Measurements from ENCODE around the gene CSF2. TPM values are rescaled to one million over a fixed set of nuclear protein-coding genes. Genes with fewer than 3 reads are reported as not detected.
A peak's percentile ranks its signal among the peaks of the same experiment; 100 is the strongest.
"Not testable (repeated sequence)": the region's sequence is repeated elsewhere in the genome, so short reads cannot be mapped to it uniquely, and the experiment has no call there.

Gene CSF2
- polyA plus RNA-seq, 1 experiment = not detected

DNA sequence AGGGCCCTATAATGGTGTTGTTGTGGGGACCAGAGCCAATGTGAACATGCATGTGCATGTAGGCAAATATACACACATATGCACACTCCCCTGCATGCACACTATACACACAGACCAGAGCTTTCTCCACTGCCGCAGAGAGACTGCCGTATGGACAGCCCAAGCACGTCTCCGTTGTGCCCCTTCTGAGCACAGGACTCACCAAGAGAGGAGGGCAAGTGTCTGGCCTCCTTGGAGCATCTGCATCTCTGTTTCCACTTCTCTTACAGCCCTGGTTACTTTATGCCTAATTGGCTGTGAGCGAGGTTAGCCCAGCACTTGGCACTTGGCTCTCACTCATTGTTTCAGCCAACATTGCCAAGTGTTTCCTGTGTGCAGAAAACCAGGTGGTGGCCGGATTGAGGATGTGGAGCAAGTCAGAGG, 30.4 kb downstream of the CSF2 start:
- POLR2A ChIA-PET = interaction anchor here (0.6 to 1.7 kb wide), 2 partner anchors 9 to 88 kb away, joined by 5 to 6 read pairs; no protein-coding TSS in a partner anchor
- H3K9me3 ChIP-seq (ENCODE audit: control insufficient read depth, insufficient read depth, low read length) = peaks cover 4% of the 10 kb centered on the region; the same call in 1 of the 2 replicates
- H3K27me3 ChIP-seq (ENCODE audit: control insufficient read depth, insufficient read depth, low read length) = no peaks in the 10 kb centered on the region
- CTCF ChIA-PET = interaction anchor here (1.3 kb wide), 1 partner anchor 41 kb away, joined by 6 read pairs; no protein-coding TSS in a partner anchor
- H3K4me3 ChIP-seq (ENCODE audit: low read depth, low read length) = no peak overlapping the region
- H3K27ac ChIP-seq (ENCODE audit: low read depth, low read length) = peak overlapping the region; percentile 85
- no peak for DNase-seq (ENCODE audit: low read depth, low spot score)
- TF ChIP-seq, protein P1, sequence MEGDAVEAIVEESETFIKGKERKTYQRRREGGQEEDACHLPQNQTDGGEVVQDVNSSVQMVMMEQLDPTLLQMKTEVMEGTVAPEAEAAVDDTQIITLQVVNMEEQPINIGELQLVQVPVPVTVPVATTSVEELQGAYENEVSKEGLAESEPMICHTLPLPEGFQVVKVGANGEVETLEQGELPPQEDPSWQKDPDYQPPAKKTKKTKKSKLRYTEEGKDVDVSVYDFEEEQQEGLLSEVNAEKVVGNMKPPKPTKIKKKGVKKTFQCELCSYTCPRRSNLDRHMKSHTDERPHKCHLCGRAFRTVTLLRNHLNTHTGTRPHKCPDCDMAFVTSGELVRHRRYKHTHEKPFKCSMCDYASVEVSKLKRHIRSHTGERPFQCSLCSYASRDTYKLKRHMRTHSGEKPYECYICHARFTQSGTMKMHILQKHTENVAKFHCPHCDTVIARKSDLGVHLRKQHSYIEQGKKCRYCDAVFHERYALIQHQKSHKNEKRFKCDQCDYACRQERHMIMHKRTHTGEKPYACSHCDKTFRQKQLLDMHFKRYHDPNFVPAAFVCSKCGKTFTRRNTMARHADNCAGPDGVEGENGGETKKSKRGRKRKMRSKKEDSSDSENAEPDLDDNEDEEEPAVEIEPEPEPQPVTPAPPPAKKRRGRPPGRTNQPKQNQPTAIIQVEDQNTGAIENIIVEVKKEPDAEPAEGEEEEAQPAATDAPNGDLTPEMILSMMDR (IDR thresholded peaks at IDR 0.05; ENCODE audit: low read depth, low read length) = no peak

DNA sequence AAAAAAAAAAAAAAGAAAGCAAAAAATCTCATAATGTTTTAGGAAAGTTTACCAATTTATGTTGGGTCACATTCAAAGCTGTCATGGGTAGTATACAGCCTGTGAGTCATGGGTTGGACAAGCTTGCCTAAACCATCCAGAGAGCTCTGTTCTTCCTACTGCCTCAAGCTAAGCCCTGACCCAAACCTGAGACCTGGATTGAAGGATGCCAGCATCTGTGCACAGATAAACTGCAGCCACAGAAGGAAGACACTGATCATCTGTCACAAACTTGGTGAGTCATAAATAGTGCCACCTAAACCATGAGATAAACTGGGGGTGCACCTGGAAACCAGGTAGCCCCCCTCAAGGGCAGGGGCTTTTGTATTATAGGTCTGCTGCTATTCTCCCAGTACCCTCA, 31.0 kb downstream of the CSF2 start:
- Histone ChIP-seq H3K27ac (ENCODE audit: low read depth, low read length) (peak overlapping the region; percentile 39), H3K4me3 (ENCODE audit: low read depth, low read length) (no peak overlapping the region), H3K9me3 (ENCODE audit: control insufficient read depth, insufficient read depth, low read length) (peaks cover 4% of the 10 kb centered on the region; the same call in 1 of the 2 replicates), H3K27me3 (ENCODE audit: control insufficient read depth, insufficient read depth, low read length) (no peaks in the 10 kb centered on the region)
- TF ChIP-seq, protein P1 (IDR thresholded peaks at IDR 0.05; ENCODE audit: low read depth, low read length) = no peak
- CTCF ChIA-PET = interaction anchor here (0.7 to 1.3 kb wide), 3 partner anchors 41 to 949 kb away, joined by 5 to 9 read pairs (median 6); no protein-coding TSS in a partner anchor
- no peak for DNase-seq (ENCODE audit: low read depth, low spot score)
- POLR2A ChIA-PET = interaction anchor here (0.6 to 1.7 kb wide), 3 partner anchors 10 to 308 kb away, joined by 4 to 6 read pairs (median 5); partner anchors contain the start of gene FNIP1

DNA sequence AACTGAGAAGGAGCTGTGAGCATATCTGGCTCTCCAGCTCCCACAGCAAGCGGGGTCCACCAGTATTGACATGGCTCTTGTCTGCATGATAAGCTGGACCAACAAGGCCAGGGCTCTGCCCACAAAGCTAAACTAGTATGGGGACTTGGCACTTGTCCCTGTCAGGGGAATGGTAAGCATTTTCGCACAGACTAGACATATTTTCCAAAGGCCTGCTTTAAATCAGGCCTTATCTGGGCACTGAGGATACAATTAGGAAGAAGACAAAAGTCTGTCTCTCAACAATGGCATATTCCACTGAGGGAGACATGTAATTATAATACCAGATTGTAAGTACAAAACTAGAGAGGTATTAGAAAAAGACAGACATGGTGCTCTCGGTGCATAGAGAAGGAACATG, 32.1 kb downstream of the CSF2 start:
- Histone ChIP-seq H3K27ac (ENCODE audit: low read depth, low read length) (no peak overlapping the region), H3K27me3 (ENCODE audit: control insufficient read depth, insufficient read depth, low read length) (no peaks in the 10 kb centered on the region), H3K9me3 (ENCODE audit: control insufficient read depth, insufficient read depth, low read length) (peaks cover 4% of the 10 kb centered on the region; the same call in 1 of the 2 replicates), H3K4me3 (ENCODE audit: low read depth, low read length) (no peak overlapping the region)
- POLR2A ChIA-PET = no interaction called here
- CTCF ChIA-PET = interaction anchor here (1.5 kb wide), 1 partner anchor 75 kb away, joined by 13 read pairs; no protein-coding TSS in a partner anchor
- DNase-seq (ENCODE audit: low read depth, low spot score) = no peak
- TF ChIP-seq, protein P1 (IDR thresholded peaks at IDR 0.05; ENCODE audit: low read depth, low read length) = no peak

DNA sequence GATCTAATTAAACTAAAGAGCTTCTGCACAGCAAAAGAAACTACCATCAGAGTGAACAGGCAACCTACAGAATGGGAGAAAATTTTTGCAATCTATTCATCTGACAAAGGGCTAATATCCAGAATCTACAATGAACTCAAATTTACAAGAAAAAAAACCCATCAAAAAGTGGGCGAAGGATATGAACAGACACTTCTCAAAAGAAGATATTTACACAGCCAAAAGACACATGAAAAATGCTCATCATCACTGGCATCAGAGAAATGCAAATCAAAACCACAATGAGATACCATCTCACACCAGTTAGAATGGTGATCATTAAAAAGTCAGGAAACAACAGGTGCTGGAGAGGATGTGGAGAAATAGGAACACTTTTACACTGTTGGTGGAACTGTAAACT, 34.9 kb downstream of the CSF2 start:
- H3K9me3 ChIP-seq (ENCODE audit: control insufficient read depth, insufficient read depth, low read length); DNase-seq (ENCODE audit: low read depth, low spot score); POLR2A ChIA-PET; H3K27ac ChIP-seq (ENCODE audit: low read depth, low read length); H3K27me3 ChIP-seq (ENCODE audit: control insufficient read depth, insufficient read depth, low read length); CTCF ChIA-PET; H3K4me3 ChIP-seq (ENCODE audit: low read depth, low read length): not testable (repeated sequence)

DNA sequence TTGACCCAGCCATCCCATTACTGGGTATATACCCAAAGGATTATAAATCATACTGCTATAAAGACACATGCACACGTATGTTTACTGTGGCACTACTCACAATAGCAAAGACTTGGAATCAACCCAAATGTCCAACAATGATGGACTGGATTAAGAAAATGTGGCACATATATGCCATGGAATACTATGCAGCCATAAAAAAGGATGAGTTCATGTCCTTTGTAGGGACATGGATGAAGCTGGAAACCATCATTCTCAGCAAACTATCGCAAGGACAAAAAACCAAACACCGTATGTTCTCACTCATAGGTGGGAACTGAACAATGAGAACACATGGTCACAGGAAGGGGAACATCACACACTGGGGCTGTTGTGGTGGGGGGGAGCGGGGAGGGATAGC, 35.4 kb downstream of the CSF2 start:
- H3K9me3 ChIP-seq (ENCODE audit: control insufficient read depth, insufficient read depth, low read length); DNase-seq (ENCODE audit: low read depth, low spot score): not testable (repeated sequence)

DNA sequence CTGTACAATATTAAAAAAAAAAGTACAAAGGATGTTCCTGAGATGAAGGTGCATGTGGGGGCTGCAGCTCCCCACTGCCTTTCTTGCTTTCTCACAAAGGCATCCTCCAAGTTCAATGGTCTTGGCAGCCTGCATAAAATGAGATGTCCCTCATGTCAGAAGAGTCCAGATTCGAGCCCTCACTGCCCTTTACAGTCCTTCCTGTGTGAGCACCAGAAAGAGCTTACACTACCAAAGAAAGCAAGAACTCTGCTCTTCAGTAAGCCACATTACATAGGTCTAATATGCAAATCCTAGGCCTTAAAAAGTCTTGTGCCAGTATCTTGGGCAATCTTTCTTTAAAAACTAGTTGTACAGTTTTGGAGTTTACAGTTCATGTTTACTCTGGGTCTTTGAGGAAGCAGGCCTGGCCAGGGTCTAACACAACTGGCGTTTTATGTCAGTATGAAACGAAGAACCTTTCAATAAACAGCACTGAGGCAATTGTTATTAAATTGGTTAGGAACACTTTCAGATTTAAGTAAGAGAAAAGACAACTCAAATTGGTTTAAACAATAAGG, 36.0 kb downstream of the CSF2 start:
- Histone ChIP-seq H3K4me3 (ENCODE audit: low read depth, low read length) (no peak overlapping the region), H3K27ac (ENCODE audit: low read depth, low read length) (no peak overlapping the region), H3K27me3 (ENCODE audit: control insufficient read depth, insufficient read depth, low read length) (no peaks in the 10 kb centered on the region), H3K9me3 (ENCODE audit: control insufficient read depth, insufficient read depth, low read length) (peaks cover 4% of the 10 kb centered on the region; the same call in 1 of the 2 replicates)
- CTCF ChIA-PET = interaction anchor here (0.7 kb wide), 1 partner anchor 47 kb away, joined by 3 read pairs; no protein-coding TSS in a partner anchor
- DNase-seq (ENCODE audit: low read depth, low spot score) = no peak
- TF ChIP-seq, protein P1 (IDR thresholded peaks at IDR 0.05; ENCODE audit: low read depth, low read length) = no peak
- POLR2A ChIA-PET = no interaction called here

More for the DNA sequence above, 35.4 kb downstream of the CSF2 start:
- POLR2A ChIA-PET; H3K4me3 ChIP-seq (ENCODE audit: low read depth, low read length); H3K27ac ChIP-seq (ENCODE audit: low read depth, low read length); H3K27me3 ChIP-seq (ENCODE audit: control insufficient read depth, insufficient read depth, low read length): not testable (repeated sequence)
- CTCF ChIA-PET = interaction anchor here (0.7 kb wide), 1 partner anchor 47 kb away, joined by 3 read pairs; no protein-coding TSS in a partner anchor
